ENCODE results near the gene PPP1R3G.

GRCh38 chr6:5053864-5054244 lies 31.3 kb upstream of the PPP1R3G start:
- TF ChIP-seq CTCF (IDR thresholded peaks at IDR 0.05): no peak
- TF ChIP-seq POLR2A (IDR thresholded peaks at IDR 0.05): no peak
